Skin of body (tissue), 2 donors: ENCODE measurements around the gene ZNF664. TPM values are rescaled to one million over a fixed set of nuclear protein-coding genes. Genes with fewer than 3 reads are reported as not detected.
A peak's percentile ranks its signal among the peaks of the same experiment; 100 is the strongest.

Experiments used
- DNase-seq: peaks from one replicate; lab custom pipeline; 2025; lab: John Stamatoyannopoulos, UW
- total RNA-seq: library from RNA; depleted of rRNA; stranded (reverse); fragments of >200 nt; gene quantifications from one replicate; pipeline ENCODE4 v1.2.3, GENCODE V29; 2014

The ZNF664 gene
- 47.9 TPM for total RNA-seq

GRCh38 chr12:123972457-123973401 lies at the start of gene ZNF664, which contains the start of gene CCDC92:
Gene ZNF664 (plus strand): TSS chr12:123973215. CDS start chr12:124012145, 38,930 bp downstream.
Gene CCDC92 (minus strand): TSS chr12:123972831. CDS start chr12:123944305, 28,526 bp downstream.
- DNase-seq: peak; percentile 92

GRCh38 chr12:123923927-123924326 lies 49.1 kb upstream of the ZNF664 start:
- DNase-seq: no peak

- no peak for DNase-seq
These were observed 48.5 kb upstream of the ZNF664 start for GRCh38 chr12:123924539-123924938.

GRCh38 chr12:123928274-123928865 lies 44.6 kb upstream of the ZNF664 start:
- DNase-seq: no peak

- DNase-seq: no peak
These were observed 44.1 kb upstream of the ZNF664 start for GRCh38 chr12:123928897-123929296.

- no peak for DNase-seq
These were observed 43.0 kb upstream of the ZNF664 start for GRCh38 chr12:123929946-123930583.

- DNase-seq: no peak
These were observed 41.2 kb upstream of the ZNF664 start for GRCh38 chr12:123931686-123932321.

GRCh38 chr12:123933214-123933613 lies 39.8 kb upstream of the ZNF664 start:
- DNase-seq: no peak

- no peak for DNase-seq
These were observed 38.9 kb upstream of the ZNF664 start for GRCh38 chr12:123934016-123934620.

- DNase-seq: no peak
These were observed 38.2 kb upstream of the ZNF664 start for GRCh38 chr12:123934829-123935228.

GRCh38 chr12:123935956-123936355 lies 37.1 kb upstream of the ZNF664 start:
- no peak for DNase-seq

- DNase-seq: no peak
These were observed 36.5 kb upstream of the ZNF664 start for GRCh38 chr12:123936471-123936870.

GRCh38 chr12:123936956-123937706 lies 35.9 kb upstream of the ZNF664 start:
- no peak for DNase-seq

GRCh38 chr12:123937707-123938591 lies 35.1 kb upstream of the ZNF664 start:
- DNase-seq: no peak

- no peak for DNase-seq
These were observed 34.1 kb upstream of the ZNF664 start for GRCh38 chr12:123938679-123939480.

GRCh38 chr12:123939716-123940626 lies 33.0 kb upstream of the ZNF664 start:
- DNase-seq: no peak

- DNase-seq: no peak
These were observed 32.4 kb upstream of the ZNF664 start for GRCh38 chr12:123940627-123940966.

- DNase-seq: no peak
These were observed 32.0 kb upstream of the ZNF664 start for GRCh38 chr12:123941000-123941399.
